SU-DHL-6 (cell line): ENCODE measurements around the gene NEXMIF.

Source experiments
- EZH2phosphoT487 ChIP-seq: fragments of 200-600 bp; sonication (generic), shearing (Covaris generic); conservative IDR thresholded peaks from 2 replicates; pipeline ENCODE4 v1.6.1; 2018; ENCODE audit warnings: mild to moderate bottlenecking, antibody characterized with exemption, low read length, moderate library complexity, mixed read lengths
- TF ChIP-seq, protein P1 (sequence below): fragments of 200-600 bp; sonication (generic); IDR thresholded peaks from one replicate; pipeline ENCODE4 v1.5.1; 2017; ENCODE audit warnings: antibody characterized with exemption, mild to moderate bottlenecking, low read length, moderate library complexity; ENCODE audit not compliant: insufficient read depth, poor library complexity, severe bottlenecking

- TF ChIP-seq, protein P1, sequence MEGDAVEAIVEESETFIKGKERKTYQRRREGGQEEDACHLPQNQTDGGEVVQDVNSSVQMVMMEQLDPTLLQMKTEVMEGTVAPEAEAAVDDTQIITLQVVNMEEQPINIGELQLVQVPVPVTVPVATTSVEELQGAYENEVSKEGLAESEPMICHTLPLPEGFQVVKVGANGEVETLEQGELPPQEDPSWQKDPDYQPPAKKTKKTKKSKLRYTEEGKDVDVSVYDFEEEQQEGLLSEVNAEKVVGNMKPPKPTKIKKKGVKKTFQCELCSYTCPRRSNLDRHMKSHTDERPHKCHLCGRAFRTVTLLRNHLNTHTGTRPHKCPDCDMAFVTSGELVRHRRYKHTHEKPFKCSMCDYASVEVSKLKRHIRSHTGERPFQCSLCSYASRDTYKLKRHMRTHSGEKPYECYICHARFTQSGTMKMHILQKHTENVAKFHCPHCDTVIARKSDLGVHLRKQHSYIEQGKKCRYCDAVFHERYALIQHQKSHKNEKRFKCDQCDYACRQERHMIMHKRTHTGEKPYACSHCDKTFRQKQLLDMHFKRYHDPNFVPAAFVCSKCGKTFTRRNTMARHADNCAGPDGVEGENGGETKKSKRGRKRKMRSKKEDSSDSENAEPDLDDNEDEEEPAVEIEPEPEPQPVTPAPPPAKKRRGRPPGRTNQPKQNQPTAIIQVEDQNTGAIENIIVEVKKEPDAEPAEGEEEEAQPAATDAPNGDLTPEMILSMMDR, result no peak
- TF ChIP-seq EZH2phosphoT487, result no peak
Measured at GRCh38 chrX:74797338-74797887, 127.8 kb downstream of the NEXMIF start.
